NCI-H1436 (cell line): Measurements from ENCODE around the gene ACAD8.

Experiments used
- DNase-seq: peaks from one replicate; lab custom pipeline; 2025; lab: John Stamatoyannopoulos, UW

ACAD8 gene

GRCh38 chr11:134253188-134253993 lies at the start of gene ACAD8, which contains the start of gene THYN1:
ACAD8 (plus strand) TSS chr11:134253568; CDS start chr11:134253601, 33 bp downstream.
THYN1 (minus strand) TSS chr11:134253352; CDS start chr11:134252882, 470 bp downstream.
- DNase-seq: peak; percentile 97

GRCh38 chr11:134205729-134206128 lies 47.6 kb upstream of the ACAD8 start:
- DNase-seq: no peak

- DNase-seq: no peak
These were observed 47.2 kb upstream of the ACAD8 start for GRCh38 chr11:134206185-134206584.

DNA sequence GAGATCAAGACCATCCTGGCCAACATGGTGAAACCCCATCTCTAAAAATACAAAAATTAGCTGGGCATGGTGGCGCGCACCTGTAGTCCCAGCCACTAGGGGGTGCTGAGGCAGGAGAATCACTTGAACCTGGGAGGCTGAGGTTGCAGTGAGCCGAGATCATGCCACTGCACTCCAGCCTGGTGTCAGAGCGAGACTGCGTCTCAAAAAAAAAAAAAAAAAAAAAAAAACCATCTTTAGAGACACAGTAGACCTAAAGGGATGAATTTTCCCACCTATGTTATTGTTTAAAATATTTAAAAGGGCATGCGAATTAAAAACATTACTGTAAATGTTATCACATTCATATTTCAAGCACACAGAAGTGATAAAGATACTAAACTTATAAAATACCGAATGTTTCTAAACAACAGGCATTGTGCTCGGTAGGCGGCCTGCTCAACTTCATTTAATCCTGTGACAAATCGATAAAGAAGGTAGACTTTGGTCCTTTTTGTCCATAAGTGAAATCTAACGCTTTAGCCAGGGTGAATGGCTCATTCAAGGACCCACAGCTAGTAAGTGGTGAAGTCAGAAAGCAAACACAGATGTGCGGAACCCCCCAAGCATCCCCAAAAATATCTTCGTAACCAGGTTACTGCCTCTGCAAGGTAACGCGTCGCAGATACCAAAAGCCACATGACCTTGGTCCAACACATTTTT lies 45.7 kb upstream of the ACAD8 start:
- peak; percentile 10 for DNase-seq

DNA sequence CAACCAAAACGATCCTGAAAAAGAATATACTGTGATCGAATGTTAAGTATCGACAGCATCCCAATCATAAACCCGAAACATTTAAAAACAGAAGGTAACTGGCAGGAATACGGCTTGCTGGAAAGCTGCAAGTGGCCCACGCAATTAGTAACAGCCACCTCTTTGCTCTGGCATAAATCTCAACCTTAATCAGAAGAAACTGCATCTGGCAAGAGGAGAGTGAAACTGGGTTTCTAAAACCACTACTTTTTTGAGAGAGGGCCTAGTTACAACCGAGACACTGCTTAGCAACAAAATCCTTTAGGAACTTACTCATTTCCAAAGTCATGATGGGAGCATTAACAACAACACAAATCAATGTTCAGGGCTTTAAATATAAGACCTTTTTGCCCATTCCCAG lies 37.5 kb upstream of the ACAD8 start:
- DNase-seq: no peak

DNA sequence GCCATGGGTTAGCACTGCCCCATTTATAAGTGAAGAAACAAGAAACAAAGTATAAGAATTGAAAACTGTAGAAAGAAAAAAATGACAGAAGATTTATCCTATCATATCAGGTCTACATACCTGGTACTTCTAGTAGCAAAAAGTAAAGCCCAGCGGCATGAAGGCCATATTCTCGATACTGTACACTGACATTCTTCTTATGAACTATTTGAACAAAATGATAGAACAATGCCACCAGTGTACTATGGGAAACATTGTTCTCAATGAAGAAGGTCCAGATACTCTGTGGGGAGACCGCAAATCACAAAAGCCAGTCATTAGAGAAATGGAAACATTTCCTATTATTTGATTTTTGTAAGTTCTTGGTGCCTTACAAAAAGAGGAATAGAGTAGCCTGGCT lies 36.6 kb upstream of the ACAD8 start:
- no peak for DNase-seq

- no peak for DNase-seq
These were observed 30.2 kb upstream of the ACAD8 start for GRCh38 chr11:134223121-134223520.

DNA sequence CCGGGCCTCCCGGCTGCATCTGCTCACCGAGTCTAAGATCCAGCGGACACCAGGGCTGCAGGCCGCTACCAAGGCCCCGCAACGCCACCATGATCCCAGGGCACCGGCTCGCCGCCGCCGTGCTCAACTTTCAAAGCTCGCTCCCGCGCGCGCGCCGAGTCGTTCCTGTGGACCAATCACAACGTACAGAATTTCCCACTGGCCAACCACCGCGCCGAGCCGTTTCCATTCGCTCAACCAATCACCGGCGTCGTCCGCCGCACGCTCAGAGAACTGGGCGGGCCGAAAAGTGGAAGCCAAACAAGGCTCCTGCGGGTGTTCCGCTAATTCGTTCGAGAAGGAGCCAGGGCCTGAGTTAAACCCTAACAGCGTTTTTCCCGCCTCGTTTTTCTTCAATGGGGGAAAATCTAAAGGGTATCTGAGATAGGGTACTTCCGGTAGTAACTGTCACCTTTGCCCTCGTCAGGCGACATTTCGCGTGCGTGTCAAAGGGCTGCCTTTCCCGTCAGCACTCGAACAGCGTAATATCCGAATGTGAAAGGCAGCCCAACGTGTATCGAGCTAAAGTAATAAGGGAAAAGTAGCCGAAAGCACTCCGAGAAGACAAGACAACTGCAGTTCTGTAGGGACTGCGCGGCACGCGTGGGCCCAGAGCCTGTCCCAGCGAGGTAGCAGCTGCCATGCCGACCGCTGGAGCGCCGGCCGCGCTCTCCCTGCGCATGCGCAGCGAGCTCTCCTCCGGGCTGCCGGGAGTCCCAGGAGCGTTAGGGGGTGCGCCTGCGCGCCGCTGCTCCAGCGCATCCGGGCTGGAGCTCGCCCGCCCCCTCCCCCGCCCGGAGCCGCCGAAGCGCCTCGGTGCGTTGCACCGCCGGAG lies 29.3 kb upstream of the ACAD8 start, which contains the start of the genes NCAPD3 and VPS26B:
TSS of gene NCAPD3 (minus strand) at position 132 of the 874 bp plus-strand sequence. CDS start at position 91, 41 bp downstream.
TSS of gene VPS26B (plus strand) at position 836 of the 874 bp plus-strand sequence. CDS start 452 bp downstream, outside the sequence.
- DNase-seq: peak; percentile 94

GRCh38 chr11:134224710-134225664 lies 28.4 kb upstream of the ACAD8 start:
- peak; percentile 21 for DNase-seq

GRCh38 chr11:134226806-134227325 lies 26.5 kb upstream of the ACAD8 start:
- no peak for DNase-seq

DNA sequence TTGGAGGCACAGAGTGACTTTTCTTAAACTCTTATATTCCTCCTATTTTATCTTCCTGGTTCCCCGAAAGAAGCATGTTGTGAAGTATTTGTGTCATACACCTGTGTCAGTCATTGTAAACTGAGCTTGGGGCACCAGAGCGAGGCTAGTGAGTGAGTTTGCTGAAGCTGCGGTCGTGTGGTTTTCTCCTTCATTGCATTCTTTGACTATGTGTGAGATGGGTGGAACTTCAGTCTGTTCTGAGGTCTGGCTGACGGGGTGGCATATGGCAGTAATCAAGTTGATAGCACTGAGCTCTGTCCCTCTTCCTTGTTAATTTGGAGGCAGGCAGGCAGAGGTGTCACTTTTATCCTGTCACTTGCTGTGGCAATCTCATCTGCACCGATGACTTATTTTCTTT lies 24.7 kb upstream of the ACAD8 start:
- DNase-seq: no peak

GRCh38 chr11:134229126-134229790 lies 24.1 kb upstream of the ACAD8 start:
- no peak for DNase-seq

GRCh38 chr11:134230339-134230738 lies 23.0 kb upstream of the ACAD8 start:
- DNase-seq: no peak

DNA sequence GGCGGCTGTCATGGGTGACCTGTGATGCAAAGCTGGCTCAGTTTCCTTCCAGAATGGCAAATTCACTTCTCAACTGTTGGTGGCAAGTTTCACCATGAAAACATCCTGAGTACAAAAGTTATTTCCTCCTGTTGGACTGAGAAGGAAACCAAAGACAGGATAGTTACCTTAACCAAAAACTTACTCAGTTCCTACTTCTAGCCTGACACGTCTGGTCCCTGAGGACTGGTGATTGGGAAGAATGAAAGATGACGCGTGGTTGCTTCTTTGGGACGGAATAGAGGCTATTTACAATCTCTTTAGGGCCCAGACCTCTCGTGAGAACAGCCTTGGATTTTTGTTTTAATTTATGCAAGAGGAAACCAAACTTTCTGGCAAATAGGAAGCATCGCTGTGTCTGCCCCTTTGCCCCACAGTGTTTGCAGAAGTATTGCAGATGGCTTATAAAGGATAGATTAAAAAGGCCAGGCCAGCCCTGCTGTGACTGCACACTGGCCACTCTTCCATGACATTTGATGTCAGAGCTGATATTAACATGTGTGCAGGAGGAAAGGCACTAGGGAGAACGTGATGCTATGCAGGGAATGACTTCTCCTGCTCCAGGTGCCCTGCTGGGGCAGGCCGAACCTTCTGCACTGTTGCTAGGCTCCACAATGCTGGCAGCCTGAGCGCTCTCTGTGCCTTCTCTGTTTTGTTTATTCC lies 21.3 kb upstream of the ACAD8 start:
- no peak for DNase-seq

- no peak for DNase-seq
These were observed 19.6 kb upstream of the ACAD8 start for GRCh38 chr11:134233729-134234179.

DNA sequence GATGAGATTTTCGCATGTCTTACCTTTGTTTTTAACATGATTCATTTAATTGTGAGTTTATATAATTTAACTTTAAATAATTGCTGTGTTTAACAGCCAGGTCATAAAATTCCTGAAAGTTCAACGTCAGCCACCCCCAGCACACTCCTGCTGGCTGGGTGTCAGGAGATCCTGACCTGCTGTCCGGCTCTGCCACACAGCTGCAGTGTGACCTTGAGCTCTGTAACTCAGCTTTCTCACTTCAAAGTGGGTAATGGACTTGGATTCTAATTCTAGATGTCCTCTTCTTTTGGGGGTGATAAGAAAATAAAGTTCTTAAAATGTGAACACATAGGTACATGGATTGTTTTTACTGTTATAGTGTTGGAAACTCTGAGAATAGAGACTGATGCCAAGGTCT lies 18.0 kb upstream of the ACAD8 start:
- DNase-seq: no peak

DNA sequence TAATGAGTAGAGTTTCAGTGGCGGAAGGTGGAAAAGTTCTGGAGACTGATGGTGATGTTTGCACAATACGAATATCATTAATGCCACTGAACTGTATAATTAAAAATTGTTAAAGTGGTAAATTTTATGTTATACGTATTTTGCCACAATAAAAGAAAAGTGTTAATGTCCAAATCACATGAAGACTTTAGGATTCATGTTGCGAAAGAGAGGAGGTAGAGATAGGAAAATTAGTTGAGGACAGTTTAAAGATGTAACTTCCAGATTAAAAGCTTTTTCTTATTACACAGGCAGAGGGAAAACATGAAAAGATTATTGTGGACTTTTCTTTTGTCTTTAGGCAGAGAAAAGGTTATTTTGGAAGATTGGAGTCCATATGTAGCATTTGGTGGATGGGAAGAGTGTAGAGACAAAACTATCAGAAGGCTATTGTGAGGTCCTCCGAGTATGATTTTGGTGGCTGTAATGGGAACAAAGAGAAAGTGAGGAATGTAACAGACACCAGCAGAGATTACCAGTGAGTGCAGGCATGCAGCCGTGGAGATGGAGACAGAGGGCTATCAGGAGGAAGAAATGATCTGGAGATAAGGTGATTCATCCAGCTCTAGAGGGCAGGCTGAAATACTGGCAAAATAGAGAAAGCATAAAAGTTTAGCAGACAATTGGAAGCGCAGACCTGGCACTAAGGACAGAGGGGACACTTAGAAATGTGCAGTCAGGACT lies 16.4 kb upstream of the ACAD8 start:
- no peak for DNase-seq

DNA sequence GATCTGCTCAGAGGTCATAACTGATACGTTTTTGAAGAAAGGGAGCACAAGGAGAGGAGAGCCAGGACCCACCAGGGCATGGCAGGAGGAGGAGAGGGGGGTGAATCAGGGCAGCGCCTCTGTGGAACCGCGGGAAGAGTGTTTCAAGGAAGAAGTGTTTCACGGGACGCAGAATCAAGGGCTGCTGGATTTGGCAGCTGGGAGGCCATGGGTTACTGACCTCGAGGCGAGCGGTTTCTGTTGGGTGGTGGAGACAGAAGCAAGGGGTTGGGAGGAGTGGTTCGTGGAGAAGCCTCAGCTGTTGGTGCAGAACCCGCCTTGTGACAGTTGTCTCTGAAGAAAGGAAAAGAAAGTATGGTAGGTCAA lies 15.8 kb upstream of the ACAD8 start:
- DNase-seq: no peak

DNA sequence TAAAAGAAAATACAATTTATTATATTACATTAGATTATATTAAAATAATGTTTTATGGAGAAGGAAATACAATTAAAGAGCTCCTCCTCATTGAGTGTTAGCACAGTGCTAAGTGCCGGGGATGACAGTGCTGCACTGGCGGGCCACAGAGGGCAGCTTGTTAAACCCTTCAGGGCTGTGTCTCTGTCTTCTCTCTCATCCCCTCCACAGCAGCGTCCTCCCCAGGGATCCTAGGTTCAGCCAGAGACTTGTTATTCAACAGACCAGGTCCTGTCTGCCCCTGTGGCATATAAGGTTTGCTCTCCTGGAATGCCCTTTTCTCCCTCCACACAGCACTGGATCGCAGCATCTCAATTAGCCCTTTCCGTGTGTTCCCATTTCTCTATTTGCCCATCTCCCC lies 14.4 kb upstream of the ACAD8 start:
- DNase-seq: no peak
